ENCODE results near the gene UPP2. TPM values are rescaled to one million over a fixed set of nuclear protein-coding genes. Genes with fewer than 3 reads are reported as not detected.

The UPP2 gene
- total and polyA plus RNA-seq, 2 of the 13 experiments (the other 11 are each of a cell fraction or from before 2014, with no cell fraction given), result 0.07 to 0.28 TPM

- TF ChIP-seq, protein P1, sequence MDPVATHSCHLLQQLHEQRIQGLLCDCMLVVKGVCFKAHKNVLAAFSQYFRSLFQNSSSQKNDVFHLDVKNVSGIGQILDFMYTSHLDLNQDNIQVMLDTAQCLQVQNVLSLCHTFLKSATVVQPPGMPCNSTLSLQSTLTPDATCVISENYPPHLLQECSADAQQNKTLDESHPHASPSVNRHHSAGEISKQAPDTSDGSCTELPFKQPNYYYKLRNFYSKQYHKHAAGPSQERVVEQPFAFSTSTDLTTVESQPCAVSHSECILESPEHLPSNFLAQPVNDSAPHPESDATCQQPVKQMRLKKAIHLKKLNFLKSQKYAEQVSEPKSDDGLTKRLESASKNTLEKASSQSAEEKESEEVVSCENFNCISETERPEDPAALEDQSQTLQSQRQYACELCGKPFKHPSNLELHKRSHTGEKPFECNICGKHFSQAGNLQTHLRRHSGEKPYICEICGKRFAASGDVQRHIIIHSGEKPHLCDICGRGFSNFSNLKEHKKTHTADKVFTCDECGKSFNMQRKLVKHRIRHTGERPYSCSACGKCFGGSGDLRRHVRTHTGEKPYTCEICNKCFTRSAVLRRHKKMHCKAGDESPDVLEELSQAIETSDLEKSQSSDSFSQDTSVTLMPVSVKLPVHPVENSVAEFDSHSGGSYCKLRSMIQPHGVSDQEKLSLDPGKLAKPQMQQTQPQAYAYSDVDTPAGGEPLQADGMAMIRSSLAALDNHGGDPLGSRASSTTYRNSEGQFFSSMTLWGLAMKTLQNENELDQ (CRISPR knock-in tag; IDR thresholded peaks at IDR 0.05; ENCODE audit: borderline replicate concordance), result no peak
- TF ChIP-seq ZNF577 (CRISPR knock-in tag; IDR thresholded peaks at IDR 0.05; ENCODE audit: borderline replicate concordance, low read depth) (no peak), XBP1 (CRISPR knock-in tag; IDR thresholded peaks at IDR 0.05) (no peak), ZSCAN20 (CRISPR knock-in tag; IDR thresholded peaks at IDR 0.05; ENCODE audit: borderline replicate concordance) (no peak), ZNF225 (CRISPR knock-in tag; IDR thresholded peaks at IDR 0.05) (no peak), ZSCAN31 (CRISPR knock-in tag; IDR thresholded peaks at IDR 0.05; ENCODE audit: low read depth) (no peak), SNAI1 (CRISPR knock-in tag; IDR thresholded peaks at IDR 0.05; ENCODE audit: borderline replicate concordance) (no peak), MYNN (CRISPR knock-in tag; IDR thresholded peaks at IDR 0.05; ENCODE audit: low read depth) (no peak), ZNF383 (CRISPR knock-in tag; IDR thresholded peaks at IDR 0.05; ENCODE audit: borderline replicate concordance) (peak; percentile 86; the same call in 1 of the 2 replicates), ZBTB38 (CRISPR knock-in tag; IDR thresholded peaks at IDR 0.05) (no peak), NONO (IDR thresholded peaks at IDR 0.05) (no peak), NONO (CRISPR knock-in tag; conservative IDR thresholded peaks at IDR 0.05) (peak; percentile 53; the same call in 1 of the 2 replicates), ZNF775 (CRISPR knock-in tag; IDR thresholded peaks at IDR 0.05; ENCODE audit: borderline replicate concordance) (peak; percentile 94; the same call in 1 of the 2 replicates), ZNF264 (CRISPR knock-in tag; IDR thresholded peaks at IDR 0.05) (peak; percentile 80), ZNF512B (CRISPR knock-in tag; IDR thresholded peaks at IDR 0.05; ENCODE audit: borderline replicate concordance) (0 out of 2 replicates have a peak, but pooled peaks have one; percentile 74)
- TF ChIP-seq, protein P2, sequence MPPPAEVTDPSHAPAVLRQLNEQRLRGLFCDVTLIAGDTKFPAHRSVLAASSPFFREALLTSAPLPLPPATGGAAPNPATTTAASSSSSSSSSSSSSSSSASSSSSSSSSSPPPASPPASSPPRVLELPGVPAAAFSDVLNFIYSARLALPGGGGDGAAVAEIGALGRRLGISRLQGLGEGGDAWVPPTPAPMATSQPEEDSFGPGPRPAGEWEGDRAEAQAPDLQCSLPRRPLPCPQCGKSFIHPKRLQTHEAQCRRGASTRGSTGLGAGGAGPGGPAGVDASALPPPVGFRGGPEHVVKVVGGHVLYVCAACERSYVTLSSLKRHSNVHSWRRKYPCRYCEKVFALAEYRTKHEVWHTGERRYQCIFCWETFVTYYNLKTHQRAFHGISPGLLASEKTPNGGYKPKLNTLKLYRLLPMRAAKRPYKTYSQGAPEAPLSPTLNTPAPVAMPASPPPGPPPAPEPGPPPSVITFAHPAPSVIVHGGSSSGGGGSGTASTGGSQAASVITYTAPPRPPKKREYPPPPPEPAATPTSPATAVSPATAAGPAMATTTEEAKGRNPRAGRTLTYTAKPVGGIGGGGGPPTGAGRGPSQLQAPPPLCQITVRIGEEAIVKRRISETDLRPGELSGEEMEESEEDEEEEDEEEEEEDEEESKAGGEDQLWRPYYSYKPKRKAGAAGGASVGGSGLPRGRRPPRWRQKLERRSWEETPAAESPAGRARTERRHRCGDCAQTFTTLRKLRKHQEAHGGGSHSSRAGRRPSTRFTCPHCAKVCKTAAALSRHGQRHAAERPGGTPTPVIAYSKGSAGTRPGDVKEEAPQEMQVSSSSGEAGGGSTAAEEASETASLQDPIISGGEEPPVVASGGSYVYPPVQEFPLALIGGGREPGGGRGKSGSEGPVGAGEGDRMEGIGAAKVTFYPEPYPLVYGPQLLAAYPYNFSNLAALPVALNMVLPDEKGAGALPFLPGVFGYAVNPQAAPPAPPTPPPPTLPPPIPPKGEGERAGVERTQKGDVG (CRISPR knock-in tag; IDR thresholded peaks at IDR 0.05; ENCODE audit: borderline replicate concordance), result no peak
- TF ChIP-seq, protein P3, sequence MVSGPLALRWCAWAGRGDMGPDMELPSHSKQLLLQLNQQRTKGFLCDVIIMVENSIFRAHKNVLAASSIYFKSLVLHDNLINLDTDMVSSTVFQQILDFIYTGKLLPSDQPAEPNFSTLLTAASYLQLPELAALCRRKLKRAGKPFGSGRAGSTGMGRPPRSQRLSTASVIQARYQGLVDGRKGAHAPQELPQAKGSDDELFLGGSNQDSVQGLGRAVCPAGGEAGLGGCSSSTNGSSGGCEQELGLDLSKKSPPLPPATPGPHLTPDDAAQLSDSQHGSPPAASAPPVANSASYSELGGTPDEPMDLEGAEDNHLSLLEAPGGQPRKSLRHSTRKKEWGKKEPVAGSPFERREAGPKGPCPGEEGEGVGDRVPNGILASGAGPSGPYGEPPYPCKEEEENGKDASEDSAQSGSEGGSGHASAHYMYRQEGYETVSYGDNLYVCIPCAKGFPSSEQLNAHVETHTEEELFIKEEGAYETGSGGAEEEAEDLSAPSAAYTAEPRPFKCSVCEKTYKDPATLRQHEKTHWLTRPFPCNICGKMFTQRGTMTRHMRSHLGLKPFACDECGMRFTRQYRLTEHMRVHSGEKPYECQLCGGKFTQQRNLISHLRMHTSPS (CRISPR knock-in tag; IDR thresholded peaks at IDR 0.05; ENCODE audit: low read depth), result no peak
Measured at GRCh38 chr2:158131919-158132566, 30.4 kb downstream of the UPP2 start (continued).
